ENCODE data around the gene FBF1. TPM values are rescaled to one million over a fixed set of nuclear protein-coding genes. Genes with fewer than 3 reads are reported as not detected.
A peak's percentile ranks its signal among the peaks of the same experiment; 100 is the strongest.

FBF1 gene
- total and polyA plus RNA-seq, 9 of the 15 experiments (the other 6 are each of a cell fraction or from before 2014, with no cell fraction given): 0.46 to 14.9 (median 7.5) TPM

GRCh38 chr17:75896415-75897159 lies 44.3 kb downstream of the FBF1 start, which contains the start of gene TRIM65 (continued):
- no peak for TF ChIP-seq THRA (IDR thresholded peaks at IDR 0.05)
- no peak for TF ChIP-seq PCBP2 (IDR thresholded peaks at IDR 0.05; ENCODE audit: low read depth, low read length, poor library complexity, severe bottlenecking)
- peak; percentile 27 for TF ChIP-seq CHD1 (IDR thresholded peaks at IDR 0.05; ENCODE audit: low read length)
- no peak for TF ChIP-seq RAD51 (IDR thresholded peaks at IDR 0.05; ENCODE audit: borderline replicate concordance, low read depth)
- TF ChIP-seq CEBPB (tag; IDR thresholded peaks at IDR 0.05): no peak
- TF ChIP-seq, protein P1, sequence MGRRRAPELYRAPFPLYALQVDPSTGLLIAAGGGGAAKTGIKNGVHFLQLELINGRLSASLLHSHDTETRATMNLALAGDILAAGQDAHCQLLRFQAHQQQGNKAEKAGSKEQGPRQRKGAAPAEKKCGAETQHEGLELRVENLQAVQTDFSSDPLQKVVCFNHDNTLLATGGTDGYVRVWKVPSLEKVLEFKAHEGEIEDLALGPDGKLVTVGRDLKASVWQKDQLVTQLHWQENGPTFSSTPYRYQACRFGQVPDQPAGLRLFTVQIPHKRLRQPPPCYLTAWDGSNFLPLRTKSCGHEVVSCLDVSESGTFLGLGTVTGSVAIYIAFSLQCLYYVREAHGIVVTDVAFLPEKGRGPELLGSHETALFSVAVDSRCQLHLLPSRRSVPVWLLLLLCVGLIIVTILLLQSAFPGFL (CRISPR knock-in tag; IDR thresholded peaks at IDR 0.05): peak; percentile 94
- peak; percentile 80 for TF ChIP-seq SUPT5H (IDR thresholded peaks at IDR 0.05)
- TF ChIP-seq PRPF4 (IDR thresholded peaks at IDR 0.05; ENCODE audit: insufficient read depth, low read depth, low read length, poor library complexity, severe bottlenecking): peak; percentile 17
- TF ChIP-seq NUFIP1 (IDR thresholded peaks at IDR 0.05; ENCODE audit: partially characterized antibody): no peak
- TF ChIP-seq XRCC3 (IDR thresholded peaks at IDR 0.05): no peak
- no peak for TF ChIP-seq KLF6 (CRISPR knock-in tag; IDR thresholded peaks at IDR 0.05; ENCODE audit: borderline replicate concordance)
- TF ChIP-seq FOXP4 (CRISPR knock-in tag; IDR thresholded peaks at IDR 0.05; ENCODE audit: borderline replicate concordance): no peak
- no peak for TF ChIP-seq ZFP30 (CRISPR knock-in tag; IDR thresholded peaks at IDR 0.05; ENCODE audit: borderline replicate concordance)
- TF ChIP-seq, protein P2, sequence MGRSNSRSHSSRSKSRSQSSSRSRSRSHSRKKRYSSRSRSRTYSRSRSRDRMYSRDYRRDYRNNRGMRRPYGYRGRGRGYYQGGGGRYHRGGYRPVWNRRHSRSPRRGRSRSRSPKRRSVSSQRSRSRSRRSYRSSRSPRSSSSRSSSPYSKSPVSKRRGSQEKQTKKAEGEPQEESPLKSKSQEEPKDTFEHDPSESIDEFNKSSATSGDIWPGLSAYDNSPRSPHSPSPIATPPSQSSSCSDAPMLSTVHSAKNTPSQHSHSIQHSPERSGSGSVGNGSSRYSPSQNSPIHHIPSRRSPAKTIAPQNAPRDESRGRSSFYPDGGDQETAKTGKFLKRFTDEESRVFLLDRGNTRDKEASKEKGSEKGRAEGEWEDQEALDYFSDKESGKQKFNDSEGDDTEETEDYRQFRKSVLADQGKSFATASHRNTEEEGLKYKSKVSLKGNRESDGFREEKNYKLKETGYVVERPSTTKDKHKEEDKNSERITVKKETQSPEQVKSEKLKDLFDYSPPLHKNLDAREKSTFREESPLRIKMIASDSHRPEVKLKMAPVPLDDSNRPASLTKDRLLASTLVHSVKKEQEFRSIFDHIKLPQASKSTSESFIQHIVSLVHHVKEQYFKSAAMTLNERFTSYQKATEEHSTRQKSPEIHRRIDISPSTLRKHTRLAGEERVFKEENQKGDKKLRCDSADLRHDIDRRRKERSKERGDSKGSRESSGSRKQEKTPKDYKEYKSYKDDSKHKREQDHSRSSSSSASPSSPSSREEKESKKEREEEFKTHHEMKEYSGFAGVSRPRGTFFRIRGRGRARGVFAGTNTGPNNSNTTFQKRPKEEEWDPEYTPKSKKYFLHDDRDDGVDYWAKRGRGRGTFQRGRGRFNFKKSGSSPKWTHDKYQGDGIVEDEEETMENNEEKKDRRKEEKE (IDR thresholded peaks at IDR 0.05; ENCODE audit: borderline replicate concordance in 1 of 2, control insufficient read depth in 1 of 2, low read depth in 2 of 2, low read length in 1 of 2): no peak
- TF ChIP-seq ILF3 (IDR thresholded peaks at IDR 0.05; ENCODE audit: borderline replicate concordance): no peak
- TF ChIP-seq CREM (IDR thresholded peaks at IDR 0.05; ENCODE audit: low read depth): peak; percentile 83
- TF ChIP-seq NONO (IDR thresholded peaks at IDR 0.05; ENCODE audit: low read depth in 2 of 2, low read length in 1 of 2): peak; percentile 77 to 84
